IPS DF 4.7 (cell line): ENCODE results near the gene MDP1.

Source experiments
- DNase-seq: peaks from one replicate; pipeline ENCODE4 v3.0.0-alpha.2; 2013; ENCODE audit warnings: low spot score; ENCODE audit errors: extremely low read depth

Gene MDP1

GRCh38 chr14:24215495-24216344, at the start of gene MDP1:
Gene MDP1 (minus strand): TSS chr14:24216066. CDS start chr14:24215955, 111 bp downstream.
- DNase-seq, result no peak

- no peak for DNase-seq
These were observed 48.4 kb upstream of the MDP1 start for GRCh38 chr14:24264298-24264697.

GRCh38 chr14:24263848-24264247, 48.0 kb upstream of the MDP1 start:
- DNase-seq, result no peak

- DNase-seq, result no peak
These were observed 47.2 kb upstream of the MDP1 start, which contains the start of gene TGM1 for GRCh38 chr14:24262821-24263733. Gene TGM1 (minus strand): TSS chr14:24263177. CDS start chr14:24262352, 825 bp downstream.

GRCh38 chr14:24261969-24262327, 46.1 kb upstream of the MDP1 start:
- no peak for DNase-seq

- DNase-seq, result no peak
These were observed 45.5 kb upstream of the MDP1 start for GRCh38 chr14:24261256-24261968.

GRCh38 chr14:24260780-24261157, 44.9 kb upstream of the MDP1 start:
- no peak for DNase-seq

- no peak for DNase-seq
These were observed 44.3 kb upstream of the MDP1 start for GRCh38 chr14:24260026-24260779.

- DNase-seq, result no peak
These were observed 43.6 kb upstream of the MDP1 start for GRCh38 chr14:24259282-24260025.

- DNase-seq, result no peak
These were observed 42.8 kb upstream of the MDP1 start for GRCh38 chr14:24258548-24259265.

- DNase-seq, result no peak
These were observed 42.3 kb upstream of the MDP1 start for GRCh38 chr14:24258119-24258518.

GRCh38 chr14:24256960-24257359, 41.1 kb upstream of the MDP1 start:
- no peak for DNase-seq

- no peak for DNase-seq
These were observed 40.3 kb upstream of the MDP1 start for GRCh38 chr14:24255931-24256711.

- no peak for DNase-seq
These were observed 39.6 kb upstream of the MDP1 start for GRCh38 chr14:24255438-24255837.

GRCh38 chr14:24254630-24255392, 38.9 kb upstream of the MDP1 start:
- no peak for DNase-seq

GRCh38 chr14:24253936-24254335, 38.1 kb upstream of the MDP1 start:
- no peak for DNase-seq

- no peak for DNase-seq
These were observed 36.6 kb upstream of the MDP1 start for GRCh38 chr14:24252289-24253124.
